HG02973 (cell line): ENCODE measurements around the gene EMP2.
"Not testable (repeated sequence)": the region's sequence is repeated elsewhere in the genome, so short reads cannot be mapped to it uniquely, and the experiment has no call there.

Experiments used
- ATAC-seq: cut with Tn5 transposase; IDR thresholded peaks from one replicate; pipeline ENCODE4 v1.9.1; 2021; ENCODE audit warnings: moderate library complexity; ENCODE audit not compliant: unreplicated experiment

The EMP2 gene

GRCh38 chr16:10579965-10580882, at the start of gene EMP2:
Gene EMP2 (minus strand): TSS chr16:10580598. CDS start chr16:10547617, 32,981 bp downstream.
- ATAC-seq: no peak

DNA sequence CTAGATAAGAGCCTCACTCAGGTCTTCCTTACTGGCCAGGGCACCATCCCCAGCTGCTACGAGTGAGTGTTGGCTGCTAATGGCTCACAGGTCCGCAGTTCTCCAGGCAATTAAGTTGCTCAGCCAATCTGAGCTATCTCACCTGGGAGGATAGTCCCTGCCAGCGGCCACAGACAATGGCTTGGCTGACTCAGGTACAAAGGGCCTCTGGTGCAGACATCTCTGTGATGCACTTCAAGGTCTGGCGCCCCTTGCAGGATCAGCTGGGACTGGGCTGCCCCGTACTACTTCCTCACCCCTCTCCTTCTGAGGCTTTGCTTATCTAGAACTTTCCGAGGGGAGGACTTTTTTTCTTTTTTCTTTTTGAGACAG, 49.2 kb upstream of the EMP2 start:
- ATAC-seq: no peak

DNA sequence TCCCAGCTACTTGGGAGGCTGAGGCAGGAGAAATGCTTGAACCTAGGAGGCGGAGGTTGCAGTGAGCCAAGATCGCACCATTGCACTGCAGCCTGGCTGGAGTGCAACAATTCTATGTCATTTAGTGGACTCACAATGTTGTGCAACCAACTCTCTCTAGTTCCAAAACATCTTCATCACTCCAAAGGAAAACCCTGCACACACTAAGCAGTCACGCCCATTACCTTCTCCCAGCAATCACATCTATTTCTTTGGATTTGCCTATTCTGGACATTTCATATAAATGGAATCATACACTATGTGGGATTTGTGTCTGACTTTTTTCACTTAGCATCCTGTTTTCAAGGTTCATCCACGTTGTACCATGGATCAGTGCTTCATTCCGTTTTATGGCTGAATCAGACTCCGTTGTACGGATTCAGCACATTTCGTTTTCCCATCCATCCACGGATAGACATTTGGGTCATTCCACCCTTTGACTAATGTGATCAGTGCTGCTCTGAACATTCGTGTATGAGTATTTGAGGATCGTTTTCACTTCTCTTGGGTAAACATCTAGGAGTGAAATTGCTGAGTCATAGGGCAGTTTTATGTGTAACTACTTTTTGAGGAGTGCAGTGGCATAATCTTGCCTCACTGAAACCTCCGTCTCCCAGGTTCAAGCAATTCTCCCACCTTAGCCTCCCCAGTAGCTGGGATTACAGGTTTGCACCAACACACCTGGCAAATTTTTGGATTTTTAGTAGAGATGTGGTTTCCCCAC, 45.4 kb upstream of the EMP2 start:
- ATAC-seq: no peak

- no peak for ATAC-seq
Measured at GRCh38 chr16:10624527-10624926, 44.1 kb upstream of the EMP2 start.

DNA sequence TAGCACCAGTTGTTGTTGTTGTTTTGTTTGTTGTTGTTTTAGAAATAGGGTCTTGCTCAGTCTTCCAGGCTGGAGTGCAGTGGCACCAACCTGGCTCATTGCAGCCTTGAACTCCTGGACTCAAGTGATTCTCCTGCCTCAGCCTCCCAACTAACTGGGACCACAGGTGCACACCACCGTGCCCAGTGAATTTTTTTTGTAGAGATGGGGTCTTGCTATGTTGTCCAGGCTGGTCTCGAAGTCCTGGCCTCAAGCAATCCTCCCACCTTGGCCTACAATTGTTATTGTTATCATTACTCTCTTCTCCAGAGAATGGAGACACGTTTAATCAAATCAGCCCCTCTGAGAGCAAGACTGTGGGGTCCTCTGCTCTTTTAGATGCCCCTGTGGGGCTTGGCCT, 42.7 kb upstream of the EMP2 start:
- no peak for ATAC-seq

- ATAC-seq: no peak
Measured at GRCh38 chr16:10622036-10622921, 41.9 kb upstream of the EMP2 start.

DNA sequence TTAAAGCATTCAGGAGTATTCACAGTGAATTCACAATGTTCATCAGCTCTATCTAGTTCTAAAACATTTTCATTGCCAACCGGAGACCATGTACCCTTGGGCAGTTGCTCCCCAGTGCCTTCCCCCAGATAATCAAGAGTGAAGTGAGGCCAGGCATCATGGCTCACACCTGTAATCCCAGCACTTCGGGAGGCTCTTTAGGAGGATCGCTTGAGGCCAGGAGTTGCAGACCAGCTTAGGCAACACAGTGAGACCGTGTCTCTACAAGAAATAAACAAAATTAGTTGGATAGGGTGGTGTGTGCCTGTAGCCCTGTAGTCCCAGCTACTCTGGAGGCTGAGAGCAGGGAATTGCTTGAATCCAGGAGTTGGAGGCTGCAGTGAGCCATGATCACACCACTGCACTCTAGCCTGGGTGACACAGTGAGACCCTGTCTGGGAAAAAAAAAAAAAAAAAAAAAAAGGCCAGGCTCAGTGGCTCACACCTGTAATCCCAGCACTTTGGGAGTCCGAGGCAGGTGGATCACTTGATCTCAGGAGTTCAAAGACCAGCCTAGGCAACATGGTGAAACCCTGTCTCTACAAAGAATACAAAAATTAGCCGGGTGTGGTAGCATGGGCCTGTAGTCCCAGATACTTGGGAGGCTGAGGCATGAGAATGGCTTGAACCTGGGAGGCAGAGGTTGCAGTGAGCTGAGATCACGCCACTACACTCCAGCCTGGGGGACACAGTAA, 41.0 kb upstream of the EMP2 start:
- ATAC-seq: not testable (repeated sequence)

- ATAC-seq: no peak
Measured at GRCh38 chr16:10620120-10620519, 39.7 kb upstream of the EMP2 start.

DNA sequence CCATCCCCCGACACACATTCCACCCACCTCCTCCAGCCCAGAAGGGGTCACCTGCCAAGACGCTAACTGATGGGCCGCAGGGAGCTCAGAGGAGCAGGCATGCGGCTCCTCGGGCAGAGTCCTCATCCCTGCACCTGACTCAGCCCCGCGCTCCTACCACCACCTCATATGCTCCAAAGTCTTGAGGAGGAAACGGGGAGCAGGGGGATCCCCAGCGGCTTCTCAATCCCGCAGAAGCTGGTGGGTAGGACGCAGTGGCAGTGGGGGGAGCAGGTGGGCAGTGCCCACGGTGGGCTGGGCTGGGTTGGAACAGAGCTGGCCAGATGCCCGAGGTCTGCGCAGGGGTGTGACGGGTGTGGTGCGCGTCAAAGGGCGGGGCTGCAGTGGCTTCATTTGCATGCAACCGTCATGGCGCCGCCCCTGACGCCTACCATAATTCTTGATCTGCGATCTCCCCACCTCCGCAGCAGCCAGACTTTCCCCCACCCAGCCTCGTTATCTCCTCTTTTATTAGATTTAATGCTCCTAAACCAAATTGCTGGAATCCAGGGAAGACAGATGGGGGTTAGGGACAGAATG, 39.0 kb upstream of the EMP2 start:
- ATAC-seq: no peak

GRCh38 chr16:10618710-10619209, 38.4 kb upstream of the EMP2 start:
- no peak for ATAC-seq

- ATAC-seq: no peak
Measured at GRCh38 chr16:10617662-10618420, 37.4 kb upstream of the EMP2 start.

DNA sequence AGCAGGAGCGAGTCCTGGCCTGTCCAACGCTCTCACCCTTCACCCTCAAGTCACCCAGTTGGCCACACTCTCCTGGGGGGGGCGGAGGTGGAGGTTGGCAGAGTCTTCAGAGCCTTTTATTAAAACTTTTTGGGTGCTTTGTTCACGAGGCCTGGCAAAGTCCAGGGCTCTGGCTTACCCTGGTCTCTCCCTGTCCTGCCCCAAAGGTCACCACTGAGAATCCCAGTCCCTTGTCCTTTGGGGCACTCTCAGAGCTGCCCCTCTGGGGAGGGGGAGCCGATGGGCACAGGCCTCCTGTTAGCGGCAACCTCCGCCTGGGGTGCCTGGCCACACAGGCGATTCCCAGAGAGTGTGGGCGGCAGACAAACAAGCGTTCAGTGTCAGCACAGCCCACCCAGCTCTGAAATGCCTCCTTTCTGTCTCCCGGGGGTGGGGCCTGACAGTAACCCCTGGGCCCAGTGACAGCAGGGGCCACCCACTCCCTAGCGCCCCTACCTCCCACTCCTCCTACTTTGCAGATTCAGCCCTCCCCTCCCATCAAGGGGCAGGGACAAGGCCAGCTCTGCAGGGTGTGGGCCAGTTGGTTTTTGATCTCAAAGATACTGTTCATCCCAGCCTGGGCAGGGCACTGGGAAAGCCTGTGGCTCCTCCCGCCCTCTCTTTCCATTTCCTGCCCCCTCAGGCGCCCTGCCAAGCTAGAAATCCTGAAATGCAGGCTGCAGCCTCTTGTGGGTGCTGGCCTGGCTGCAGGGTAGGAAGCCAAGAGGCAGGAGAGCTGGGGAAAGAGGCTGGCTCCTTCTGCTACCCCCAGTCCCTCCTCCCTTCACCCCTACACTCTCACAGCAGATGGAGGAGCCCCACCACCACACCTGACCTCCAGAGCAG, 36.6 kb upstream of the EMP2 start:
- ATAC-seq: no peak

- no peak for ATAC-seq
Measured at GRCh38 chr16:10616419-10616755, 36.0 kb upstream of the EMP2 start.

- no peak for ATAC-seq
Measured at GRCh38 chr16:10614685-10615084, 34.3 kb upstream of the EMP2 start.

GRCh38 chr16:10613785-10614485, 33.5 kb upstream of the EMP2 start:
- no peak for ATAC-seq

GRCh38 chr16:10612649-10613179, 32.3 kb upstream of the EMP2 start:
- no peak for ATAC-seq

- ATAC-seq: no peak
Measured at GRCh38 chr16:10611825-10612342, 31.5 kb upstream of the EMP2 start.
